SK-N-MC (cell line): ENCODE measurements around the gene TIAM1.

Experiments
- DNase-seq: peaks from one replicate; pipeline ENCODE4 v3.0.0-alpha.2; 2011; ENCODE audit warnings: low read depth, low spot score
- H3K27ac ChIP-seq: fragments of 200-600 bp; sonication (generic); 2 replicates; pipeline ENCODE4 v1.5.1; 2016; ENCODE audit warnings: mixed run types
- H3K36me3 ChIP-seq: fragments of 200-600 bp; sonication (generic); 2 replicates; pipeline ENCODE4 v1.6.1; 2017; ENCODE audit warnings: antibody characterized with exemption, low read length, mixed read lengths; ENCODE audit not compliant: insufficient read depth
- H3K4me3 ChIP-seq: fragments of 200-600 bp; sonication (generic); 2 replicates; pipeline ENCODE4 v1.5.1; 2016
- H3K9ac ChIP-seq: fragments of 200-600 bp; sonication (generic); 2 replicates; pipeline ENCODE4 v1.8.0; 2017; ENCODE audit warnings: mixed run types, mixed read lengths; ENCODE audit not compliant: insufficient read length
- H3K9me3 ChIP-seq: fragments of 200-600 bp; sonication (generic); 2 replicates; pipeline ENCODE4 v1.6.1; 2017; ENCODE audit warnings: low read depth, mild to moderate bottlenecking, antibody characterized with exemption, low read length, moderate library complexity, mixed read lengths
- EZH2 ChIP-seq: fragments of 200-600 bp; sonication (generic); IDR thresholded peaks from one replicate; pipeline ENCODE4 v1.6.1; 2017; ENCODE audit warnings: antibody characterized with exemption
- FOXP2 ChIP-seq: optimal IDR thresholded peaks from 2 replicates; pipeline ENCODE3; 2011; ENCODE audit warnings: mild to moderate bottlenecking, moderate library complexity; ENCODE audit not compliant: insufficient read depth; ENCODE audit errors: extremely low read length, control extremely low read depth
- POLR2AphosphoS5 ChIP-seq: IDR thresholded peaks from 2 replicates; pipeline ENCODE4 v1.6.1; 2012; ENCODE audit warnings: mild to moderate bottlenecking, low read depth, low read length, borderline replicate concordance

TIAM1 gene

GRCh38 chr21:31360717-31361116 is 16.7 kb upstream of the TIAM1 start:
- Histone ChIP-seq H3K36me3 (no peaks in the 10 kb centered on the region), H3K4me3 (no peak overlapping the region), H3K27ac (no peak overlapping the region), H3K9me3 (no peaks in the 10 kb centered on the region), H3K9ac (no peak overlapping the region)
- DNase-seq: no peak
- TF ChIP-seq POLR2AphosphoS5 (no peak), EZH2 (no peak), FOXP2 (no peak)

GRCh38 chr21:31358158-31358557 is 14.1 kb upstream of the TIAM1 start:
- TF ChIP-seq POLR2AphosphoS5: no peak
- TF ChIP-seq EZH2: no peak
- TF ChIP-seq FOXP2: no peak
- Histone ChIP-seq H3K9ac (no peak overlapping the region), H3K4me3 (no peak overlapping the region), H3K9me3 (no peaks in the 10 kb centered on the region), H3K27ac (no peak overlapping the region), H3K36me3 (no peaks in the 10 kb centered on the region)
- DNase-seq: no peak

GRCh38 chr21:31356440-31356839 is 12.4 kb upstream of the TIAM1 start:
- Histone ChIP-seq H3K4me3 (no peak overlapping the region), H3K9me3 (no peaks in the 10 kb centered on the region), H3K36me3 (no peaks in the 10 kb centered on the region), H3K27ac (no peak overlapping the region), H3K9ac (no peak overlapping the region)
- DNase-seq: no peak
- no peak for TF ChIP-seq POLR2AphosphoS5
- no peak for TF ChIP-seq EZH2
- no peak for TF ChIP-seq FOXP2

GRCh38 chr21:31354604-31355443 is 10.8 kb upstream of the TIAM1 start:
- no peak for TF ChIP-seq FOXP2
- no peak for TF ChIP-seq EZH2
- no peak for TF ChIP-seq POLR2AphosphoS5

GRCh38 chr21:31354122-31354521 is 10.1 kb upstream of the TIAM1 start:
- no peaks in the 10 kb centered on the region for H3K36me3 ChIP-seq
- no peak for DNase-seq

More at GRCh38 chr21:31354604-31355443, 10.8 kb upstream of the TIAM1 start:
- Histone ChIP-seq H3K9me3 (no peaks in the 10 kb centered on the region), H3K9ac (no peak overlapping the region), H3K27ac (no peak overlapping the region), H3K4me3 (no peak overlapping the region), H3K36me3 (no peaks in the 10 kb centered on the region)
- no peak for DNase-seq

GRCh38 chr21:31352836-31353235 is 8.8 kb upstream of the TIAM1 start:
- Histone ChIP-seq H3K9ac (no peak overlapping the region), H3K27ac (no peak overlapping the region), H3K36me3 (no peaks in the 10 kb centered on the region), H3K9me3 (no peaks in the 10 kb centered on the region), H3K4me3 (no peak overlapping the region)
- no peak for TF ChIP-seq EZH2
- TF ChIP-seq FOXP2: no peak
- no peak for TF ChIP-seq POLR2AphosphoS5
- no peak for DNase-seq

More at GRCh38 chr21:31354122-31354521, 10.1 kb upstream of the TIAM1 start:
- no peaks in the 10 kb centered on the region for H3K9me3 ChIP-seq
- no peak overlapping the region for H3K4me3 ChIP-seq
- H3K27ac ChIP-seq: no peak overlapping the region
- no peak overlapping the region for H3K9ac ChIP-seq
- no peak for TF ChIP-seq EZH2
- TF ChIP-seq POLR2AphosphoS5: no peak
- no peak for TF ChIP-seq FOXP2

- DNase-seq: no peak
These were observed 7.9 kb upstream of the TIAM1 start for GRCh38 chr21:31351960-31352359.

GRCh38 chr21:31351438-31351837 is 7.4 kb upstream of the TIAM1 start:
- Histone ChIP-seq H3K9me3 (no peaks in the 10 kb centered on the region), H3K4me3 (no peak overlapping the region), H3K36me3 (no peaks in the 10 kb centered on the region), H3K9ac (no peak overlapping the region), H3K27ac (no peak overlapping the region)
- TF ChIP-seq POLR2AphosphoS5 (no peak), FOXP2 (no peak), EZH2 (no peak)
- no peak for DNase-seq

More at GRCh38 chr21:31351960-31352359, 7.9 kb upstream of the TIAM1 start:
- H3K4me3 ChIP-seq: no peak overlapping the region
- no peaks in the 10 kb centered on the region for H3K36me3 ChIP-seq
- TF ChIP-seq POLR2AphosphoS5 (no peak), FOXP2 (no peak), EZH2 (no peak)
- no peak overlapping the region for H3K9ac ChIP-seq
- H3K27ac ChIP-seq: no peak overlapping the region
- no peaks in the 10 kb centered on the region for H3K9me3 ChIP-seq
